ENCODE data around the gene RNF182. TPM values are rescaled to one million over a fixed set of nuclear protein-coding genes. Genes with fewer than 3 reads are reported as not detected.

The RNF182 gene
- total RNA-seq, 1 experiment from 2014 or later: 3.7 TPM

- Histone ChIP-seq H2BK5ac (ENCODE audit: insufficient read length, low read length) (no peak overlapping the region), H3K27ac (ENCODE audit: insufficient read length, low read depth, low read length) (no peak overlapping the region), H3K4me2 (ENCODE audit: insufficient read depth, insufficient read length, low read length) (no peak overlapping the region), H4K20me1 (ENCODE audit: control insufficient read depth, insufficient read depth, insufficient read length) (no peaks in the 10 kb centered on the region), H3K14ac (ENCODE audit: insufficient read depth, low read length) (no peak overlapping the region), H3K79me2 (ENCODE audit: insufficient read depth, low read length) (no peaks in the 10 kb centered on the region), H3K9me3 (ENCODE audit: control insufficient read depth, low read depth, low read length) (no peaks in the 10 kb centered on the region), H3K23me2 (ENCODE audit: insufficient read length, low read depth, low read length, poor library complexity, severe bottlenecking) (no peaks in the 10 kb centered on the region), H2BK15ac (ENCODE audit: low read depth, low read length) (no peak overlapping the region), H3K4ac (ENCODE audit: low read depth, low read length) (no peak overlapping the region), H4K91ac (ENCODE audit: insufficient read length, low read depth, low read length) (no peak overlapping the region), H4K8ac (replicated peaks; ENCODE audit: insufficient read length, low read depth, low read length) (no peak overlapping the region), H3K4me1 (ENCODE audit: insufficient read depth, low read length) (no peaks in the 10 kb centered on the region; the same call in 1 of the 2 replicates), H2AK5ac (ENCODE audit: insufficient read length, low read length) (no peak overlapping the region), H4K5ac (ENCODE audit: insufficient read length, low read depth, low read length) (no peak overlapping the region), H2BK12ac (ENCODE audit: insufficient read length, low read depth, low read length) (no peak overlapping the region), H2AFZ (ENCODE audit: low read length) (no peak overlapping the region), H3K23ac (ENCODE audit: insufficient read length, low read depth, low read length) (no peak overlapping the region), H2BK20ac (ENCODE audit: low read depth, low read length, poor library complexity, severe bottlenecking) (no peak overlapping the region), H3K9ac (ENCODE audit: extremely low read depth, insufficient read length, low read length) (no peak overlapping the region), H3K18ac (ENCODE audit: insufficient read length, low read depth, low read length) (no peak overlapping the region), H2BK120ac (ENCODE audit: low read depth, low read length, poor library complexity, severe bottlenecking) (no peak overlapping the region), H3K27me3 (ENCODE audit: insufficient read depth, low read length) (no peaks in the 10 kb centered on the region), H3K56ac (ENCODE audit: insufficient read length, low read depth, low read length) (no peak overlapping the region), H3K79me1 (ENCODE audit: insufficient read depth, low read depth, low read length, poor library complexity, severe bottlenecking) (no peaks in the 10 kb centered on the region), H3T11ph (ENCODE audit: low read length) (no peak overlapping the region)
- Mint-ChIP-seq H3K9me3 (no peaks in the 10 kb centered on the region), H3K4me3 (no peak overlapping the region), H3K36me3 (ENCODE audit: insufficient read depth in 1 of 3, low read depth in 3 of 3) (no peaks in the 10 kb centered on the region), H3K4me1 (peaks cover 12 to 18% of the 10 kb centered on the region in 2 experiments), H3K27ac (no peak overlapping the region), H3K27me3 (ENCODE audit: low read depth) (peaks cover 2% of the 10 kb centered on the region; the same call in 1 of the 2 replicates)
- no CpG with 5 or more reads among the region's 2 CpGs for WGBS (ENCODE audit: extremely low coverage, insufficient read length, low lambda C conversion rate)
- DNase-seq: no peak
- no peak for TF ChIP-seq CTCF (conservative IDR thresholded peaks at IDR 0.05)
Measured at GRCh38 chr6:13914351-13914750, 10.4 kb upstream of the RNF182 start.
